ENCODE measurements around the gene POLR2M.

Gene POLR2M

GRCh38 chr15:57741089-57741488 is 34.6 kb downstream of the POLR2M start:
- no peak for DNase-seq

DNA sequence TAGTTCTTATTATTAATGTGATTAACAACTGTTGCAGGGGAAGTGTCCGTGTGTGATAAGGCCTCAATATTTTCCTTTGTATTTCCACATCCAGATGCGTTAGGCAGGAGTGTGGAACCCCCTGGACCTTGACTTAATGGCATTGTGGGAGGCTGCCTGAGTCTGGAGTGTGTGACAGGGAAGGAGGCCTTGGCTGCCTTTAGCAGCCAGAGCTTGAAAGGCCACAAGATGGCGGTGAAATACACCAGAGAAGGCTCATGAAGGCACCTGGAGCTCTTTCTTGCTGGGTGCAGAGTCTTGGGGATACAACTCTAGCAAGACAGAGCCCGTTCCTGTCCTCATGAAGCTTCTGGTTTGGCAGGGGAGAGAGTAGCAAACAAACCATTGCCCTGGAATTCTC is 36.9 kb downstream of the POLR2M start:
- no peak for DNase-seq

- DNase-seq, result no peak
These were observed 40.3 kb downstream of the POLR2M start for GRCh38 chr15:57746786-57747185.

GRCh38 chr15:57747206-57747896 is 40.8 kb downstream of the POLR2M start:
- DNase-seq, result peak; percentile 8 to 11

GRCh38 chr15:57751177-57751800 is 44.8 kb downstream of the POLR2M start:
- DNase-seq, result peak; percentile 4 to 15

- no peak for DNase-seq
These were observed 45.9 kb downstream of the POLR2M start for GRCh38 chr15:57752436-57752835.

- no peak for DNase-seq
These were observed 46.3 kb downstream of the POLR2M start for GRCh38 chr15:57752840-57753239.

DNA sequence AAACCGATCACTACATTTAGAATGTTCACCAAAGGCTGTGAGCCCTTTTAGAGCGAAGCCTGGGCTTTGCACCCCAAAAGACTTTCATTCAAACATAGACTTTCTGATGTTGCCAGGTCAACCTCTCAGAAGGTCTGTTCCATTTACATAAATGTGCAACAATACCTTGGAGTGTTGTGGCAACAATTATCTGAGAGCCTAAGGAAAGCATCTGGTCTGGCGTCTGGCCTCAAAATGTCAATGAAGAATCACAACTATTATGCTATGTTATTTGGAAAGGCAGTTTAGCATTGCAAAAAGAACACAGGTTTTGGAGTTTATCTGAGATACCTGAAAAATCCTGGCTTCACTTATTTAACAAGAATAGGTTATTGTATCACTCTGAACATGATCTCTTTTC is 50.0 kb downstream of the POLR2M start:
- no peak for DNase-seq

DNA sequence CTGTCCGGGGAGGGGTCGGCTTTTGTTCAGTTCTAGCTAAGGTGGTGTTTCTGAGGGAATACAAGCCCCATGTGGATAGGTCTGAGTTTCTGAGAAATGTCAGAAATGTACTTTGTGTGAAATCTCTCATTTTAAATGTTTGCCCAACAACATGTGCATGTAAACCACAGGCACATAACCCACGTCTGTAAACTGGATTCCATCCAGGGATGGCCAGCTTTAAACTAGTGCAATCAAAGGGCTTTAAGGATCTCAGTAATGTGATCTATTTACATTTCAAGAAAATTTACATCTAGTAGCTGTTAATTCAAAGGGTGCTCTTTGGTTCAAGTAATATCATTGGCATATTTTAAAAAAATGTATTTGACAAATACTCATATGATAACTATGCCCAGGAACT is 52.0 kb downstream of the POLR2M start:
- no peak for DNase-seq

- DNase-seq, result no peak
These were observed 55.0 kb downstream of the POLR2M start for GRCh38 chr15:57761562-57761961.

DNA sequence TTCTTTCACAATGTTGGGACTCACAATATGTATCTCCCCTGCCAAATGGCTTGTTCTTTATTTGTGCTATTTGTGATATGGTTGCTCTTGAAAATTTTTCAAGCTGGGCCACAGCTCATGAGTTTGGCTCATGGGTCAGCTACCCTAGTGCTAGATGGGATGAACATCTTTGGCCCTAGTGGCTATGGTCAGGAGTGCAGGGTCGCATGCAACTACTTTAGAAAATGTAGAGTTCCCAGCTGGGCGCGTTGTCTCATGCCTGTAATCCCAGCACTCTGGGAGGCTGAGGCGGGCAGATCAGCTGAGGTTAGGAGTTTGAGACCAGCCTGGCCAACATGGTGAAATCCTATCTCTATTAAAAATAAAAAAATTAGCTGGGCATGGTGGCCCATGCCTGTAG is 55.8 kb downstream of the POLR2M start:
- no peak for DNase-seq

DNA sequence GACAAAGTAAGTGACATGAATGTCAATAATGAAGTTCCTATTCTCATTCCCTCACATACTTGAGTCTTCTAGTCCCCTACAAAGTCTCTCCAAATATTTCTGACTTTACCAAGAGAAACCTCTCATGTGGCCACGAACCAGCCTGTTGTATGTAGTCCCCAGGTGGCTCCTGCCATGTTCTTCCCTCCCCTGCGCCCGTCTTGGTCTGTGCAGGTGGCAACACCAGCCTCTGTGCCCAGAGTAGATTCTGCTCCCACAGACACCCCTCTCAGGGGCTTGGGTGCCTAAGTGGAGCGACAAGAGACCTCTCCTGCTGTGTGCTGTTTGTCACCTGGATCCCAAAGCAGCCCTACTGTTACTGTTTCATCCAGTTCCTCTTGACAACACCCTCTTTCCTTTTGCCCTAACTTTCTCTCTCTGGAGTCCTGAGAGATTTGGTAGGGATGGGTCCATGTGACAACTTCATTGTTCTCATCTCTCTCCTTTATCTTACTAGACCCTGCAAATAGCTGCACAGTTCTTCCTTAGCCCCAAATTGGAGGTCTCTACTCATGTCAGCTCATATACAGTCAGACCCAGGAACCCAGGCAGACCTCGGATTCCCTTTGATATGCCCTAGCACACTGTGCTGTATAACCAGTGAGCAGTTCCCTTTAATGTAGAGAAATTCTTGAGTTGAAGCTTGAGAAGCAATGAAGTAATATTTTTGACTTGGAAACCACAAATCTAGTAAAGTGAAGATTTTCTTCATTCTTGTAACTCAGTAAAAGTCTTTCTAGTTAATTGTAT is 56.9 kb downstream of the POLR2M start:
- DNase-seq, result no peak
